Left lung (tissue), 10 donors: Measurements from ENCODE around the gene PLCL2. TPM values are rescaled to one million over a fixed set of nuclear protein-coding genes. Genes with fewer than 3 reads are reported as not detected.

Experiments
- ATAC-seq: fragments of 200-7000 bp; cut with Tn5 transposase; one replicate; pipeline ENCODE4 v1.9.1; 2020; ENCODE audit warnings: moderate library complexity
- DNase-seq, 4 donors: peaks; one replicate each; pipeline ENCODE4 v3.0.0-alpha.2; 2013 to 2020
- H3K27ac ChIP-seq, 2 donors: fragments of 200-600 bp; sonication (generic) in 1 of 2; one replicate each; pipeline versions ENCODE4 v1.5.0 to v1.8.0; 2020 to 2021
- H3K27me3 ChIP-seq, 2 donors: fragments of 200-600 bp; sonication (generic) in 1 of 2; one replicate each; pipeline versions ENCODE4 v1.5.0 to v1.8.0; 2020 to 2021
- H3K36me3 ChIP-seq, 2 donors: fragments of 200-600 bp; sonication (generic) in 1 of 2; one replicate each; pipeline versions ENCODE4 v1.5.0 to v1.8.0; 2020 to 2021
- H3K4me1 ChIP-seq, 2 donors: fragments of 200-600 bp; one replicate each; pipeline ENCODE4 v1.8.0; 2021
- H3K4me3 ChIP-seq, 2 donors: fragments of 200-600 bp; sonication (generic) in 1 of 2; one replicate each; pipeline versions ENCODE4 v1.5.0 to v1.8.0; 2020 to 2021; ENCODE audit warnings: mild to moderate bottlenecking in 1 of 2
- H3K9me3 ChIP-seq, 2 donors: fragments of 200-600 bp; sonication (generic) in 1 of 2; one replicate each; pipeline versions ENCODE4 v1.5.0 to v1.8.0; 2020 to 2021
- CTCF ChIP-seq, 2 donors: fragments of 200-600 bp; sonication (generic) in 1 of 2; IDR thresholded peaks; one replicate each; pipeline versions ENCODE4 v1.5.0 to v1.8.0; 2021; ENCODE audit warnings: antibody characterized with exemption in 2 of 2
- intact Hi-C, 2 donors: fragments of 100-400 bp; cut with DNase I; formaldehyde crosslinking; loops; one replicate each; pipeline versions ENCODE4 v1.11.2 to v1.14.2; 2022
- polyA plus RNA-seq, 6 donors: library from polyadenylated mRNA; unstranded; fragments of 120-200 nt; gene quantifications; one replicate each; pipeline ENCODE4 v1.2.1, GENCODE V29; 2013; ENCODE audit not compliant: insufficient read length in 6 of 6
- total RNA-seq, 2 donors: library from RNA; stranded (reverse); fragmentation: NEBNext Ultra II Directional; extraction: Animal tissue kit (Norgen Biotek cat#: 25700); gene quantifications; one replicate each; pipeline ENCODE4 v1.2.1, GENCODE V29; 2021
- donor health status: DM: no; HTN: yes; CAD: no.
- donor health status: DM: no; HTN: no; CAD: no.

The PLCL2 gene
- total and polyA plus RNA-seq, 8 donors: 7.8 to 15.7 (median 10.1) TPM

- Histone ChIP-seq H3K4me3 (no peak overlapping the region), H3K9me3 (no peaks in the 10 kb centered on the region), H3K27me3 (no peaks in the 10 kb centered on the region), H3K4me1 (no peaks in the 10 kb centered on the region), H3K27ac (no peak overlapping the region), H3K36me3 (peaks cover 0 to 17% of the 10 kb centered on the region in 2 donors)
- ATAC-seq: no peak
- intact Hi-C loops: no loop called here
- no peak for TF ChIP-seq CTCF (IDR thresholded peaks at IDR 0.05)
- no peak for DNase-seq
These were observed 203.3 kb downstream of the PLCL2 start for GRCh38 chr3:17088017-17088416.

- DNase-seq (no peak), ATAC-seq (no peak)
- Histone ChIP-seq H3K4me1 (no peaks in the 10 kb centered on the region), H3K9me3 (no peaks in the 10 kb centered on the region), H3K36me3 (peaks cover 0 to 17% of the 10 kb centered on the region in 2 donors), H3K27me3 (no peaks in the 10 kb centered on the region), H3K4me3 (no peak overlapping the region), H3K27ac (no peak overlapping the region)
- no peak for TF ChIP-seq CTCF (IDR thresholded peaks at IDR 0.05)
- intact Hi-C loops: no loop called here
These were observed 204.0 kb downstream of the PLCL2 start for GRCh38 chr3:17088602-17089313.

- no peaks in the 10 kb centered on the region for H3K27me3 ChIP-seq
- H3K4me1 ChIP-seq: no peaks in the 10 kb centered on the region
- peaks cover 0 to 17% of the 10 kb centered on the region in 2 donors for H3K36me3 ChIP-seq
- no peak overlapping the region for H3K4me3 ChIP-seq
- ATAC-seq (no peak), DNase-seq (no peak)
- TF ChIP-seq CTCF (IDR thresholded peaks at IDR 0.05): no peak
- no peak overlapping the region for H3K27ac ChIP-seq
- intact Hi-C loops: no loop called here
- no peaks in the 10 kb centered on the region for H3K9me3 ChIP-seq
These were observed 204.6 kb downstream of the PLCL2 start for GRCh38 chr3:17089314-17089700.

GRCh38 chr3:17090280-17090983 lies 205.7 kb downstream of the PLCL2 start:
- DNase-seq (no peak), ATAC-seq (no peak)
- no peak overlapping the region for H3K4me3 ChIP-seq
- intact Hi-C loops: no loop called here
- no peak for TF ChIP-seq CTCF (IDR thresholded peaks at IDR 0.05)
- H3K27ac ChIP-seq: no peak overlapping the region
- H3K36me3 ChIP-seq: peaks cover 0 to 17% of the 10 kb centered on the region in 2 donors
- no peaks in the 10 kb centered on the region for H3K4me1 ChIP-seq
- no peaks in the 10 kb centered on the region for H3K27me3 ChIP-seq
- H3K9me3 ChIP-seq: no peaks in the 10 kb centered on the region

GRCh38 chr3:17091910-17092582 lies 207.3 kb downstream of the PLCL2 start:
- no peak for ATAC-seq
- H3K27ac ChIP-seq: no peak overlapping the region
- TF ChIP-seq CTCF (IDR thresholded peaks at IDR 0.05): no peak
- H3K9me3 ChIP-seq: no peaks in the 10 kb centered on the region
- DNase-seq: no peak
- H3K27me3 ChIP-seq: no peaks in the 10 kb centered on the region
- H3K4me3 ChIP-seq: no peak overlapping the region
- intact Hi-C loops: no loop called here
- no peaks in the 10 kb centered on the region for H3K4me1 ChIP-seq
- peaks cover 0 to 17% of the 10 kb centered on the region in 2 donors for H3K36me3 ChIP-seq
